GM12872 (cell line): ENCODE results near the gene HDAC4.

Experiments
- TF ChIP-seq, protein P1 (sequence below): IDR thresholded peaks from 3 replicates; pipeline ENCODE4 v1.5.1; 2011; ENCODE audit warnings: low read depth, mild to moderate bottlenecking, low read length, moderate library complexity; ENCODE audit not compliant: insufficient read depth

Gene HDAC4

GRCh38 chr2:239181903-239182581 lies 218.8 kb downstream of the HDAC4 start:
- TF ChIP-seq, protein P1, sequence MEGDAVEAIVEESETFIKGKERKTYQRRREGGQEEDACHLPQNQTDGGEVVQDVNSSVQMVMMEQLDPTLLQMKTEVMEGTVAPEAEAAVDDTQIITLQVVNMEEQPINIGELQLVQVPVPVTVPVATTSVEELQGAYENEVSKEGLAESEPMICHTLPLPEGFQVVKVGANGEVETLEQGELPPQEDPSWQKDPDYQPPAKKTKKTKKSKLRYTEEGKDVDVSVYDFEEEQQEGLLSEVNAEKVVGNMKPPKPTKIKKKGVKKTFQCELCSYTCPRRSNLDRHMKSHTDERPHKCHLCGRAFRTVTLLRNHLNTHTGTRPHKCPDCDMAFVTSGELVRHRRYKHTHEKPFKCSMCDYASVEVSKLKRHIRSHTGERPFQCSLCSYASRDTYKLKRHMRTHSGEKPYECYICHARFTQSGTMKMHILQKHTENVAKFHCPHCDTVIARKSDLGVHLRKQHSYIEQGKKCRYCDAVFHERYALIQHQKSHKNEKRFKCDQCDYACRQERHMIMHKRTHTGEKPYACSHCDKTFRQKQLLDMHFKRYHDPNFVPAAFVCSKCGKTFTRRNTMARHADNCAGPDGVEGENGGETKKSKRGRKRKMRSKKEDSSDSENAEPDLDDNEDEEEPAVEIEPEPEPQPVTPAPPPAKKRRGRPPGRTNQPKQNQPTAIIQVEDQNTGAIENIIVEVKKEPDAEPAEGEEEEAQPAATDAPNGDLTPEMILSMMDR: no peak

DNA sequence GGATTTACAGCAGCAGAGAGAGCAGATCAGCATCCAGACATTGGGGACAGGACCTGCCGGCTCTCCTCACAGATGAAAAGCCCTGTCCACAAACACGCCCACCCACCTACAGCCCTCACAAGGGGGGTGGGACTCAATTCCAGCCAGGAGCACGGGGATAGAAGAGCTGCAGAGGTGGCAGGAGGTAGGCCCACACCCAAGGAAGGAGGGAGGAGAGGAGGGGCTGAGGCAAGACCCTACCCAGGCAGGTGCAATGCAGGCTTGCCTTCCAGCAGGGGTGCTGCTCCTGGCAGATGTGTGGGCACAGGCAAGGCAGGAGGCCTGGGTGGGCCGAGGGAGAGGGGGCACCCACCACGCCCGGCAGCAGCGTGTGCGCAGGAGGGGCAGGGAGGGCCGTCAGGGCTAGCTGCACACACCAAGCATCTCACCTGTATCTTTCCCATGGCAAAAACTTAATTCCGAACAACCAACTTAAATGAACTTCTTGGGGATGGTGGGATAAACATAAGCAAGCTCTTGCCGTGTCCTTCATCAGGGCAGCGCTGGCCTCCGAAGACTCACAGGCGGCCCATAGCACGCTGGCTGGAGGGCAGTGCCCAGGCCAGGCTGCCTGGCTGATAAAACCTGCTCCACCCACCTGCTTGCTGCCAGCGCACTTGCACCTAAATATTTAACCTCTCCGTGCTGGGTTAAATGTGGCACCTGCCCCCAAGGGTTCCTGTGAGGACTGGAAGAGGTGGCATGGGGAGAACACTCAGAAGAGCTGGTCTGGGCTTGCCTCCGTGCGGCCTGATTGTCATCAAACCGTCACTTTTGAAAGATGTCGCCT lies 219.5 kb downstream of the HDAC4 start:
- TF ChIP-seq, protein P1: no peak

DNA sequence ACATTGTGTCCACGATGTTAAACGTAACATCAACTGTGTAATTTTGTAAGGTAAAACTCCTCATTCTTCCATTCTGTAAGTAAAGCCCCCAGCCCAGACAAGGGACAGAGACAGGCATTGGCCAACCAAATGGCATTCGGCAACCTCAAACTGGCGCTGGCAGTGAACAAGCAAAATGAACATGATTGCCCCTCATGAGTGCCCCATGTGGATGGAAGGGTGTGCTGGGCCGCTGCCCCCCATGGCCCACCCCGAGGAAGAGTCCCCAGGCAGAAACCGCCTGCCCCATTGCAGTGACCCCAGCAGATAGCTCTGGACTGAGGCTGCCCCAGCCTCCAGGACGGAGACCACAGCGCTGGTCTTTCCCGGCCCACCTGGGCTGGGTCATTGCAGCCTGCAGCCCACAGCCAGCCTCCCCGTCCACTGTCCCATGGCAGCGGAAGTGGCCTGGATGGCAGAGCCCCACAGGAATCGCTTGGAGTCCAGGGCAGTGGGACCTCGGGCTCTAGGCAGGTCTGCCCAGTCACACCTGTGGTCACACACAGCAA lies 220.2 kb downstream of the HDAC4 start:
- TF ChIP-seq, protein P1: no peak

DNA sequence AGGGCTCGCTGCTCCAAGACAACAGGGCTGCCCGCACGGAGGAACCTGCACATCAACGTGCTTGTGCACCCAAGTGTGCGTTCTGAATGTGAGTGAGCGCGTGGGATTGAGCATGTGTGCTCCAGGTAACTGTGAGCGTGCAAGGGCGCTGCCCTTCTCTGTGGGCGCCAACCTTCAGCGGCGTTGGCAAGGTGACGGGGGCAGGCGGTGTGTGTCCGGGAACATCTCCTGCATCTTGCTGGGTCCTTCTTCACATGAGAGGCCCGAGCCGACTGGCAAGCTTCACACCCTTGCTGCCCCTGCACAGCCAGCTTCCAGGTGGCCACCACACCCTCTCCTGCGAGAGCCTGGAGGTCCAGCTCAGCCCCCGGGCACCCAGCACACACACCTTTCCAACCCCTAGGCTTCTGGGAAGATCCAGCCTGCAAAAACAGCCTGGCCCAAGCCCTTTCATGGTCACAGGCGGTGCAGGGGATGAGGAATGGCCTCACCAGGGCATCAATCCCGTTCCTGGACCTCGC lies 220.9 kb downstream of the HDAC4 start:
- TF ChIP-seq, protein P1: no peak

DNA sequence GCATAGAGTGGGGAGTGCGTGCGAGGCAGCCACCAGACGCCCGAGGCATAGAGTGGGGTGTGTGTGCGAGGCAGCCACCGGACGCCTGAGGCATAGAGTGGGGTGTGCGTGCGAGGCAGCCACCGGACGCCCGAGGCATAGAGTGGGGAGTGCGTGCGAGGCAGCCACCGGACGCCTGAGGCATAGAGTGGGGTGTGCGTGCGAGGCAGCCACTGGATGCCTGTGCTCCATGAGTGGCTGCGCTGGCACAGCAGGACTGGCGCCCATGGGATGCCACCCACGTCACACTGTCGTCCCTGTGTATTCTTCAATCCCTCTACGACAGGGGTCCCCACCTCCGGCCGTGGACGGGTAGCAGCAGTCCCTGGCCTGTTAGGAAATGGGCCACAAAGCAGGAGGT lies 221.9 kb downstream of the HDAC4 start:
- TF ChIP-seq, protein P1: no peak

DNA sequence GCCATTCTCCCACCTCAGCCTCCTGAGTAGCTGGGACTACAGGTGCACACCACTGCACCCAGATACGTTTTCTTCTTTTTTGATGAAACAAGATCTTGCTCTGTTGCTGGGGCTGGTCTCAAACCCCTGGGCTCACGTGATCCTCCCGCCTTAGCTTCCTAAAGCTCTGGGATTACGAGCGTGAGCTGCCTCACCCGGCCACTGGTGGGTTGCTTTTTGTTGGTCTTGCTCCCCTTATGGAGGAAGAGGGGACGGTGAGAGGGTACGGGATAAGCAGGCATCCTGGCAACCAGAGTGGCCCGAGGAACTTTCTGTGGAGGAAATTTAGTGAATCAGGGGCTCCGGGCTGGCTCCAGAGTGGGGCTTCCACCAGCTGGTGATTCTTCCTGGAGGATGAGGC lies 222.3 kb downstream of the HDAC4 start:
- TF ChIP-seq, protein P1: no peak

DNA sequence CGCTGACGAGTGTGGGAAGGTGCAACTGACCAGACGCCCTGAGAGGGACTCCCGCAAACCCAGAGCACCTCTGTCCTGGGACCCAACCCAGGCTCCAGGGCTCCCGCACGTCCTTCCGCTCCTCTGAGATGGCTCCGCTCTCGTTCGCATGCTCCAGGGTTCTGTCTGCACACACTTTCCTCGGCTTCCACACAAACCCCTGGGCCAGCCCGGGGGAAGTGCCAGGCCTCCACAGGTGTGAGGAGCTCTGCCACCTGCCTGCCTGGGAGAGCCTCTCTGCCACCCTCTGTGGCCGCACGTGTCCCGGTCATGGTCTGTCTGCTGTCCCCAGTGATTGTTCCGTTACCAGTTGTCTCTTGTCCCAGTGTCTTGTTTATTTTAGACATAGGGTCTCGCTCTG lies 222.9 kb downstream of the HDAC4 start:
- TF ChIP-seq, protein P1: no peak
